GM04503 (cell line): Measurements from ENCODE around the gene C10orf105.

Experiments used
- DNase-seq: peaks from one replicate; pipeline ENCODE4 v3.0.0-alpha.2; 2012; ENCODE audit warnings: low read depth

The C10orf105 gene

GRCh38 chr10:71715860-71716259 is 3.7 kb downstream of the C10orf105 start:
- DNase-seq: no peak

DNA sequence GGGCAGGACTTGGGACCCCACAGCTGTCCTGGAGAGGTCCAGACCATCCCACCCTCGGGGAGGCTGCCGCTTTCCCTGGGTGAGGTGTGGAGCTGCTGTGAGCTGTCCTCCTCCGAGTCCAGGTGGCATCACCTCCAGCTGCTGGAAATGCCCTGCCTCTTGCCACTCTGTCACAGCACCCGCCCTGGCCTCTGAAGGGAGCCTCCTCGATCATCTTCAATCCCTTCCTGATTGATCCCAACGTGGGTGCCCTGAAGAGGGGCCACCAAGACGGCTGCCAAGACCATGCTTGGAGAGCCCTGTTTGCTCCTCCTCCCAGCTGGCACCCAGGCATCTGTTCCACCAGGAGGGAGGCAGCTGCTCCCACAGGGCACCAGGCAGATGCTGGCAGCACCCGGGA is 4.6 kb downstream of the C10orf105 start:
- DNase-seq: no peak

DNA sequence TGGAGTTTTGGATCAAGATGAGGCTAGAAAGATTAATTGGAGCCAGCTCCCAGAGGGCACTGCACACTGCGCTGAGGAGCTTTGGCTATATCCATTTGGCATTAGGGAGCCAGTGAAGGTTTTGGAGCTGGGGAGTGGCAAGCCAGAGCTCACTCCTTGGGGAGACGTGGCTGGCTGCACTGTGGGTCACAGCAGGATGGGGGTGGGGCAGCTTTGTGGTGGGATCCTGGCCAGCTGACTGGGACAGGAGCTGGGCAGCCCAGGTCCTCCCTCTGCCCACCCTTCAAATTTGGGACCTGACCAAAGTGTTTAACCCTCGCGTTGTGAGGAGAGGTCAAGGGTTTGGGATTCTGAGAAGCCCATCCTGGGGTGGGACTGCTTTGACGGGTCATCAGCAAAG is 5.0 kb downstream of the C10orf105 start:
- no peak for DNase-seq

- no peak for DNase-seq
These were observed 5.6 kb downstream of the C10orf105 start for GRCh38 chr10:71714031-71714410.

GRCh38 chr10:71713135-71714030 is 6.2 kb downstream of the C10orf105 start:
- DNase-seq: peak; percentile 82

DNA sequence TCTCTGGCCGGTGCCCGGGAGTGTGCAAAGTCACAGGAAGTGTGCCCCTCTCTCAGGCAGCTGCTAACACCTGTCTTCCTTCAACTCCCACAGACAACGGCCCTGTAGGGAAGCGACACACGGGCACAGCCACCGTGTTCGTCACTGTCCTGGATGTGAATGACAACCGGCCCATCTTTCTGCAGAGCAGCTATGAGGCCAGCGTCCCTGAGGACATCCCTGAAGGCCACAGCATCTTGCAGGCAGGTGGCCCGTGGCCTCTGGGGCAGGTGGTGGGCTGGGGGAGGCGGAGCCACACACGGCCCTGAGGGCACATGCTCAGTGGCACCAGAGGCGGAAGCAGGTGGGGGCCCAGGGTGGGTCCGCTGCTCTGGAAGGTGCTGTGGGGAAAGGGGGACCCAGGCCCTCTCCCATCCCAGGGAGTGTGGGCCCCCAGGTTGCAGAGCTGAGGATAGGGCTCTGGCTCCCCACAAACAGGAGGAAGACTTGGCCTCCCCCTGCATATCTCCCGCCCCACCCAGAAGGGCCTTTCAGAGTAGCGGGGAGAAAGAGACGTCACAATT is 6.9 kb downstream of the C10orf105 start:
- DNase-seq: no peak

- DNase-seq: no peak
These were observed 7.4 kb downstream of the C10orf105 start for GRCh38 chr10:71712170-71712569.

GRCh38 chr10:71711052-71711623 is 8.4 kb downstream of the C10orf105 start:
- no peak for DNase-seq

DNA sequence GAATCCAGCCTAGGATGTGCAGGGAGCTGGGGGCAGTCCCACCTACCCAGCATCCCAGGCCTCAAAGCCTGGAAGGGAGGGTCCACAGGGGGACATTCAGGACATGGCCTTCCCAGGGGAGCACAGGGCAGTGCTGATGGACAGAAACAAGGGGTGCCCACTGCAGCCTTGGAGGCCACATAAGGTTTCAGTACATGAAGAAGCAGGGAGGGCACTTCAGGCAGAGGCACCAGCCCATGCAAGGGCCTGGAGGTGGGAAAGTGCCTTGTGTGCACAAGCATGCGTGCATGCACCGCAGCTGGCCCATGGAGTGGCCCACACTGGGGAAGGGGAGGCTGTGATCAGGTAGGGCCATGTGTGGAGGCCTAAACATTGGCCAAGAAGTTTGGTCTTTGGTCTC is 9.1 kb downstream of the C10orf105 start:
- no peak for DNase-seq

DNA sequence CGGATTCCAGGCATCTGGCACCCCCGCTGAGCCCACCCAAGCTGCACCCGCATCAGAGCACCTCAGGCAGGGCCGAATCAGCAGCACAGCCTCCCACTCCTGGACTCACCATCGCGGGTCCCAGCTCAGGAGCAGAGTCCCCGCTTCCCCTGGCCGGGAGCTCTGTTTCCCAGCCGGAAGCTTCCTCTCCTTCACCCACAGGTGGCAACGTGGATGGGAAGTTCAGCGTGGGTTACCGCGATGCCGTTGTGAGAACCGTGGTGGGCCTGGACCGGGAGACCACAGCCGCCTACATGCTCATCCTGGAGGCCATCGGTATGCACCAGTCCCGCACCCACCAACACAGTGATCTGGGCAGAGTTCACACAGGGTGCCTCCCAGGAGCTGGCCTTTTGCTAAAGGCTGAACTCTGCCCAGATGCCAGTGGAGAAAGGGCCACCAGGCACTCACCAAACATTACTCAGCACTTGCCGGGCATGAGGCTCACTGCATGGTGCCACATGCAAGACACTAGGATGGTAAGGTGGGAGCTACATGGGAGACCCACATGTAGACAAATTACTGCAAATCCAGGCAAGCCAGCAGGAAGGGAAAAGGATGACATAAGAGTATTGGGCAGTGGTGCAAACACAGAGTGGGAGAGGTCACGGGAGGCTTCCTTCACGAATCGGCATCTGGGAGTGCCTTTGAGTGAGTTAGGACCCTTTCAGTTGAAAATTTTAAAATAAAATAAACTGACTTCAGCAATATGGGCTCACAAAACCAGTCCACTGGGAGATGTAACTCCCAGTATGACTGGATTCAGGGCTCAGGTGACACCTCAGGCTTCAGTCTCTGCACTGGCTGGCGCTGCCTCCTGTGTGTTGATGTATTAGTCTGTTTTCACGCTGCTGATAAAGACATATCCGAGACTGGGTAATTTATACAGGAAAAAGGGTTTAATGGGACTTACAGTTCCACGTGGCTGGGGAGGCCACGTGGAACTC is 10.4 kb downstream of the C10orf105 start:
- no peak for DNase-seq

DNA sequence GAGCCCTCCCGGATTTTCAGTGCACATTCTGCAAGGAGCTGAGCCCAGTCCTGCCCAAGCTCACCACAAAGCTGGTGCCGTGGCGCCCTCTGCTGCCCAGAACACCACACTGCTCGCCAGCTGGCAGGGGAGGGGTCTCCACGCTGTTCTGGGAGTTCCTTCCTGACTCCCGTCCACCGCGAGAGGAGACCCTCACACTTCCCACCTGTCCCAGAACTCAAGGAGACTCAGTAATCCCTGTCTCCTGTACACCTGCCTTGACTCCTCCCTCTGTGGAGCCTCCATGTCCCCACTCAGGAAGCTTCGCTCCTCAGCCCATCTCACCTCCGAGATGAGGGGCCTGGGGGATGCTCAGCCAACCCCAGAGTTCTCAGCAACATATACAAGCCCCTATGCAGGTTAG is 11.3 kb downstream of the C10orf105 start:
- DNase-seq: no peak

- DNase-seq: no peak
These were observed 12.3 kb downstream of the C10orf105 start for GRCh38 chr10:71707240-71707789.

DNA sequence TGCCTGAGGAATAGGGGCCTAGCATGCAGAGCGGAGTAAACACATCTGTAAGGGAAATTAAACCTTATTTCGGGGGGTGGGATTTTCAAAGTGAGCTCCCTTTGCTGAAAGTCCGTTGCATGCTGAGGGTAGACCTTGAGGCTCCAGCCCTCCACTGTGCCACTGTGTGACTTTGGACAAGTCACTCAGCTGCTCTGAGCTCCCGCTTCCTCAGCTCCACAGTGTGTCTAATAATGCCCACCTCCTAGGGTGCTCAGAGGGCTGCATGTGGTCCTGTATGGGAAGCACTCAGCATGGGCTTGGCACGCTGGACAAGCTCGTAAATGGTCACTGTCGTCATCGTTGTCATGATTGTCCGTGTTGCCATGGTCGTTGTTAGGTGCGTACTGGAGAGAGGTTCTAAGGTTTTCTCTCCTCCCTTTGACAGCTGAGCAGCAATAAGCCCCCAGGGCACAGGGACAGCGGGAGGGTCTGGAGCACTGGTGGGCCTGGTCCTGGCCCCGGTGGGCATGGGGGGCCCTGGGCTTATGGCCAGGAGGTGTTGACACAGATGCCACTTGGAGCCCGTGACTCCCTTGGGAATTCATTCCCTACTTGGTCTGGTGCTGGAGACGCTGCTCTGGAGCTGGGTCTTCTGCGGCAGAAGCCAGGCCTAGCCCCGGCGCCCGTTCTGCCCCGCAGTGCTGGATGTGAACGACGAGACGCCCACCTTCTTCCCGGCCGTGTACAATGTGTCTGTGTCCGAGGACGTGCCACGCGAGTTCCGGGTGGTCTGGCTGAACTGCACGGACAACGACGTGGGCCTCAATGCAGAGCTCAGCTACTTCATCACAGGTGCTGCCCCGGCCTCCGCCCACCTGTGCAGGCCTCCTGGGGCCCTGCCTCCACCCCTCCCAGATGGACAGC is 13.1 kb downstream of the C10orf105 start:
- DNase-seq: no peak

GRCh38 chr10:71705582-71705981 is 14.0 kb downstream of the C10orf105 start:
- no peak for DNase-seq

DNA sequence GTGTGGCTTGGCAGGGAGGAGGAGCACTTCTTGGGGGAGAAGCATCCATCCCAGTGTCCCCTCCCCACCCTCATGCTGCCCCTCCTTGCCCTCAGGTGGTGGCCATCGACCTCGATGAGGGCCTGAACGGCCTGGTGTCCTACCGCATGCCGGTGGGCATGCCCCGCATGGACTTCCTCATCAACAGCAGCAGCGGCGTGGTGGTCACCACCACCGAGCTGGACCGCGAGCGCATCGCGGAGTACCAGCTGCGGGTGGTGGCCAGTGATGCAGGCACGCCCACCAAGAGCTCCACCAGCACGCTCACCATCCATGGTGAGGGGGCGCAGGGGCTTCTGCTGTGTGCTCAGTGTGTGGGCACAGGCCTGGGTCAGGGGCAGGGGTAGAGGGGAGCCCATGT is 14.8 kb downstream of the C10orf105 start:
- DNase-seq: no peak

DNA sequence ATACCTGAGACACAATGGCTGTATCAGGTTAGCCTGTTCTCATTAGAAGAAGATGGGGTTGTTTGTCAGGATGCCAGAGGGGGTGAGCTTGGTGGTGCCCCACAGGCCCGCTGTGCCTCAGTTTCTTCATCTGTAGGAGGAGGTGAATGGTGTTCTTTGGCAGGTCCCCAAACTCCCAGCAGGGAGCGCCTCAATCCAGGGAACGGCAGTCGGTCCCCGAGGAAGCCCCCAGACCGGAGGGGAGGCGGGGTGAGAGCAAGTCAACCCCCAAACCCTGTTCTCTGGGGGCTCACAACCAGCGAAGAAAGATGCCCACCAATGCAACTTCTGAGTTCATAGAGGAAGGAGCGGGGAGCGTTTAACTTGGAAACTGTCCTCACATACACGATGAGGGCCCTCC is 16.0 kb downstream of the C10orf105 start:
- DNase-seq: no peak

- DNase-seq: no peak
These were observed 18.0 kb downstream of the C10orf105 start for GRCh38 chr10:71701496-71702132.

DNA sequence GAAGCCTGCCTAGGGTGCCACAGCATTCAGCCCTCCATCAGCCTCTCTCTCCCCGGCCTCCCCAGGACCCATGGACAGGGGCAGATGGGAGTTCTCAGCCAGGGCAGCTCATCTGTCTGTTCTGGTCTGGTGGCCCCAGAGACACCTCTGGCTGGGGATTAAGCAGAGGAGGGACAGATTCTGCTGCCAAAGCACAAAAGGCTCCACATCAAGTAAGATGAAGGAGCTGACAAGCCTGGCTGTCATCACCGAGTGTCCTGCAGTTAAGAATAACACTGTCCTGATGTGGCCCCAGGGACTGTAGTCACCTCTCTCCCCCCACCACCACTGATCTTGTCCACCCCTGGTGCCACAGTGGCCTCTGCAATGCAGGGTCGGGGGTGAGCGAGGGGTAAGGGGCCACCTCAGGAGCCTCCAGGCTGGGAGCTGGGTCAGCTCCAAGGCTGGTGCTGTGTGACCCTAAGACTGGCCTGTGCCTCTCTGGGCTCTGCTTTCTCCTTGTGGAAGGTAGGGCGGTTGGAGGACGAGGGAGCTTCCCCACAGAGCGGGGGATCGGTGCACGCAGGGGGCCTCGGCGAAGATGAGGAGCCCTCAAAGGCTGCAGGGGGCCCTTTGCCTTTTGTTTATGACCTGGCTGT is 18.7 kb downstream of the C10orf105 start:
- no peak for DNase-seq

- no peak for DNase-seq
These were observed 20.8 kb downstream of the C10orf105 start for GRCh38 chr10:71698737-71699136.
